ENCODE results near the gene STIMATE.

Gene STIMATE

GRCh38 chr3:52897130-52898122 is at the start of gene STIMATE:
Gene STIMATE, minus strand, starts transcription at chr3:52897548. Its CDS starts 98 bp downstream, at chr3:52897450.
- peak; percentile 63 for DNase-seq (ENCODE audit: low spot score)

GRCh38 chr3:52939600-52939999 is 42.3 kb upstream of the STIMATE start:
- no peak for DNase-seq (ENCODE audit: low spot score)

GRCh38 chr3:52934630-52935530 is 37.5 kb upstream of the STIMATE start:
- DNase-seq (ENCODE audit: low spot score) = peak; percentile 38

GRCh38 chr3:52931889-52932288 is 34.5 kb upstream of the STIMATE start:
- DNase-seq (ENCODE audit: low spot score) = no peak

GRCh38 chr3:52931328-52931727 is 34.0 kb upstream of the STIMATE start:
- no peak for DNase-seq (ENCODE audit: low spot score)

- no peak for DNase-seq (ENCODE audit: low spot score)
Measured at GRCh38 chr3:52930748-52931147, 33.4 kb upstream of the STIMATE start.

- no peak for DNase-seq (ENCODE audit: low spot score)
Measured at GRCh38 chr3:52926554-52926953, 29.2 kb upstream of the STIMATE start.

- no peak for DNase-seq (ENCODE audit: low spot score)
Measured at GRCh38 chr3:52925405-52926313, 28.3 kb upstream of the STIMATE start.

- DNase-seq (ENCODE audit: low spot score) = no peak
Measured at GRCh38 chr3:52923963-52924362, 26.6 kb upstream of the STIMATE start.

GRCh38 chr3:52920841-52921240 is 23.5 kb upstream of the STIMATE start:
- no peak for DNase-seq (ENCODE audit: low spot score)

- no peak for DNase-seq (ENCODE audit: low spot score)
Measured at GRCh38 chr3:52917044-52917443, 19.7 kb upstream of the STIMATE start.

GRCh38 chr3:52915294-52915693 is 17.9 kb upstream of the STIMATE start:
- DNase-seq (ENCODE audit: low spot score) = no peak

GRCh38 chr3:52912885-52913731 is 15.8 kb upstream of the STIMATE start:
- no peak for DNase-seq (ENCODE audit: low spot score)

- DNase-seq (ENCODE audit: low spot score) = no peak
Measured at GRCh38 chr3:52910823-52911222, 13.5 kb upstream of the STIMATE start.

- DNase-seq (ENCODE audit: low spot score) = no peak
Measured at GRCh38 chr3:52907497-52907896, 10.1 kb upstream of the STIMATE start.

- no peak for DNase-seq (ENCODE audit: low spot score)
Measured at GRCh38 chr3:52904552-52904951, 7.2 kb upstream of the STIMATE start.

GRCh38 chr3:52904000-52904399 is 6.7 kb upstream of the STIMATE start:
- no peak for DNase-seq (ENCODE audit: low spot score)

- DNase-seq (ENCODE audit: low spot score) = no peak
Measured at GRCh38 chr3:52896613-52897012, 735 bp downstream of the STIMATE start.

- no peak for DNase-seq (ENCODE audit: low spot score)
Measured at GRCh38 chr3:52896151-52896550, 1.2 kb downstream of the STIMATE start.

- DNase-seq (ENCODE audit: low spot score) = no peak
Measured at GRCh38 chr3:52895418-52895817, 1.9 kb downstream of the STIMATE start.

- DNase-seq (ENCODE audit: low spot score) = no peak
Measured at GRCh38 chr3:52894756-52895155, 2.6 kb downstream of the STIMATE start.
